ENCODE data around the gene SMO. TPM values are rescaled to one million over a fixed set of nuclear protein-coding genes. Genes with fewer than 3 reads are reported as not detected.

Gene SMO
- total RNA-seq, 2 donors from 2014 or later = 8.7 to 16.4 TPM

DNA sequence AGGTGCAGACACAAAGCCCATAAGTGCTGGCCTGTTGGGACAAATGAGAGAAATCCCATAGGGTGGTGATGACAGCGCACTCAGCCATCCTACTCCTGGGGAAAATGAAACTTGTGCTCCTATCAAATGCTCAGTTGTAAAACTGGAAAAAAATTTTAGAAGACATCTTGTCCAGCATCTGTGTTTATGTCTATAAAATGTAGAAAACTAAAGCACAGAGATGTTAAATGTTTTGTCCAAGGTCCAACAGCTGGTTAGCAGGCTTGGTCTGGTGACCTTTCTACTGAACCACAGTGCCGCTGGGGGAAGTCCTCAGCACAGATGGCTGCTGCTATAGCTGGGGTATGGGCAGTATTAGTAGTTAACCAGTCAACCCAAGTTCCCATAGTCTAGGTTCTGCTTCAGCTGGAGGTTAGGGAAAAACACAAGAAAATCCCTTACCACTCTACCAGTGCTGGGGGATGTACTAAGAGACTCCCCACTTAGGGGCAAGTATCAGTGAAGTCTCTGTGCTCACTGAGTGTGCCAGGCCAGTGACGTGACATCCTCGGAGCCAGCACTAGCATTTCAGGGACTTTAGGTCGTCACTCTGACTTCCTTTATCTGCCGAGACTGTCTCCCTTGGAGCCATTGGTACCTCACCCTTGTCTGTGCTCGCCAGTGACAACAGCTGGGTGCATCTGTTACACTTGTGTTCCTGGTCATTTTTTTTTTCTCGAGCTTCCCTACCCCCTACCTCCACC is 42.0 kb upstream of the SMO start:
- H3K9me3 ChIP-seq = no peaks in the 10 kb centered on the region
- H3K36me3 ChIP-seq = no peaks in the 10 kb centered on the region
- DNase-seq (ENCODE audit: low spot score) = no peak
- no peak overlapping the region for H3K4me3 ChIP-seq
- H3K27me3 ChIP-seq (replicated peaks; ENCODE audit: insufficient read depth) = peaks cover 6% of the 10 kb centered on the region
- no peak for TF ChIP-seq CTCF (IDR thresholded peaks at IDR 0.05)
- peaks cover 4 to 11% of the 10 kb centered on the region in 2 donors for H3K4me1 ChIP-seq (ENCODE audit: control insufficient read depth in 1 of 2, low read depth in 2 of 2)
- no peak overlapping the region for H3K27ac ChIP-seq
- no peak for ATAC-seq (ENCODE audit: insufficient number of reproducible peaks, low FRiP score, low read depth)

- ATAC-seq (ENCODE audit: insufficient number of reproducible peaks, low FRiP score, low read depth) (no peak), DNase-seq (ENCODE audit: low spot score) (no peak)
- no peak overlapping the region for H3K4me3 ChIP-seq
- no peaks in the 10 kb centered on the region for H3K36me3 ChIP-seq
- H3K4me1 ChIP-seq (ENCODE audit: control insufficient read depth in 1 of 2, low read depth in 2 of 2) = peaks cover 4 to 11% of the 10 kb centered on the region in 2 donors
- no peak for TF ChIP-seq CTCF (IDR thresholded peaks at IDR 0.05)
- H3K27ac ChIP-seq = no peak overlapping the region
- H3K27me3 ChIP-seq (replicated peaks; ENCODE audit: insufficient read depth) = peaks cover 6% of the 10 kb centered on the region
- no peaks in the 10 kb centered on the region for H3K9me3 ChIP-seq
Observed at GRCh38 chr7:129147731-129148130, 40.7 kb upstream of the SMO start.

GRCh38 chr7:129149511-129149910 is 38.9 kb upstream of the SMO start:
- Histone ChIP-seq H3K27ac (no peak overlapping the region), H3K9me3 (no peaks in the 10 kb centered on the region), H3K4me3 (no peak overlapping the region), H3K4me1 (ENCODE audit: control insufficient read depth in 1 of 2, low read depth in 2 of 2) (peaks cover 0 to 6% of the 10 kb centered on the region in 2 donors), H3K27me3 (replicated peaks; ENCODE audit: insufficient read depth) (no peaks in the 10 kb centered on the region), H3K36me3 (no peaks in the 10 kb centered on the region)
- ATAC-seq (ENCODE audit: insufficient number of reproducible peaks, low FRiP score, low read depth) = no peak
- TF ChIP-seq CTCF (IDR thresholded peaks at IDR 0.05) = no peak
- DNase-seq (ENCODE audit: low spot score) = no peak

- Histone ChIP-seq H3K4me3 (no peak overlapping the region), H3K27me3 (replicated peaks; ENCODE audit: insufficient read depth) (no peaks in the 10 kb centered on the region), H3K9me3 (no peaks in the 10 kb centered on the region), H3K27ac (no peak overlapping the region), H3K4me1 (ENCODE audit: control insufficient read depth in 1 of 2, low read depth in 2 of 2) (no peaks in the 10 kb centered on the region), H3K36me3 (no peaks in the 10 kb centered on the region)
- no peak for TF ChIP-seq CTCF (IDR thresholded peaks at IDR 0.05)
- no peak for ATAC-seq (ENCODE audit: insufficient number of reproducible peaks, low FRiP score, low read depth)
- no peak for DNase-seq (ENCODE audit: low spot score)
Observed at GRCh38 chr7:129150199-129150996, 38.0 kb upstream of the SMO start.

DNA sequence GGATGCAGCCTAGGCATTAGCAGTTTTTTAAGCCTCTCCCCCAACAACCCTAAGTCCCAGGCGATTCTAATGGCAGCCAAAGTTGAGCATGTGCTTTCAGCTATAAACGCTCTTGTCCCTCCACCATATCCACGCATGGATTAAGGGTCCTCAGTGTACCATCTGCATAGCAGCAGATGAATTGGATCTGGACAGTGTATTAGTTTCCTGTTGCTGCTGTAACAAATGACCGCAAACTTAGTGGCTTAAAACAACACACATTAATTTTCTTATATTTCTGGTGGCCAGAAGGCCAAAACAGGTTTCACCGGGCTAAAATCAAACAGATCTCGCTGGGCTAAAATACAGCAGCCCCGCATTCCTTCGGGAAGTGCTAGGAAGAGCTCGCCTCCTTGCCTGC is 30.8 kb upstream of the SMO start:
- ATAC-seq (ENCODE audit: insufficient number of reproducible peaks, low FRiP score, low read depth) (no peak), DNase-seq (ENCODE audit: low spot score) (no peak)
- H3K4me1 ChIP-seq (ENCODE audit: control insufficient read depth in 1 of 2, low read depth in 2 of 2) = no peaks in the 10 kb centered on the region
- no peaks in the 10 kb centered on the region for H3K9me3 ChIP-seq
- H3K36me3 ChIP-seq = no peaks in the 10 kb centered on the region
- H3K4me3 ChIP-seq = no peak overlapping the region
- no peak overlapping the region for H3K27ac ChIP-seq
- no peak for TF ChIP-seq CTCF (IDR thresholded peaks at IDR 0.05)
- H3K27me3 ChIP-seq (replicated peaks; ENCODE audit: insufficient read depth) = no peaks in the 10 kb centered on the region

All from thoracic aorta (tissue), 2 donors.